ENCODE measurements around the gene ATG4D.

DNA sequence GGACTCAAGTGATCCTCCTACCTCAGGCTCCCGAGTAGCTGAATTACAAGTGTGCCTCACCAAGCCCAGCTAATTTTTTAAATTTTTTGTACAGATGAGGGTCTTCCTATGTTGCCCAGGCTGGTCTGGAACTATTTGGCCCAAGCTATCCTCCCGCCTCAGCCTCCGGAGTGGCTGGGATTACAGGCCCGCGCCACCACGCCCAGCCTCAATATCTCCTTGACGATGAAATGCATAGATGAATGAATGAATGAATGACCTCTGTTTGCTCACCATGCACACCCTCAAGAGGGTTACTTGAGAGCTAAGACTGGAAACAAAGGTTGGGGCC lies 58.3 kb downstream of the ATG4D start:
- TF ChIP-seq, protein P1, sequence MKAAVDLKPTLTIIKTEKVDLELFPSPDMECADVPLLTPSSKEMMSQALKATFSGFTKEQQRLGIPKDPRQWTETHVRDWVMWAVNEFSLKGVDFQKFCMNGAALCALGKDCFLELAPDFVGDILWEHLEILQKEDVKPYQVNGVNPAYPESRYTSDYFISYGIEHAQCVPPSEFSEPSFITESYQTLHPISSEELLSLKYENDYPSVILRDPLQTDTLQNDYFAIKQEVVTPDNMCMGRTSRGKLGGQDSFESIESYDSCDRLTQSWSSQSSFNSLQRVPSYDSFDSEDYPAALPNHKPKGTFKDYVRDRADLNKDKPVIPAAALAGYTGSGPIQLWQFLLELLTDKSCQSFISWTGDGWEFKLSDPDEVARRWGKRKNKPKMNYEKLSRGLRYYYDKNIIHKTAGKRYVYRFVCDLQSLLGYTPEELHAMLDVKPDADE (IDR thresholded peaks at IDR 0.05), result no peak
- TF ChIP-seq, protein P2, sequence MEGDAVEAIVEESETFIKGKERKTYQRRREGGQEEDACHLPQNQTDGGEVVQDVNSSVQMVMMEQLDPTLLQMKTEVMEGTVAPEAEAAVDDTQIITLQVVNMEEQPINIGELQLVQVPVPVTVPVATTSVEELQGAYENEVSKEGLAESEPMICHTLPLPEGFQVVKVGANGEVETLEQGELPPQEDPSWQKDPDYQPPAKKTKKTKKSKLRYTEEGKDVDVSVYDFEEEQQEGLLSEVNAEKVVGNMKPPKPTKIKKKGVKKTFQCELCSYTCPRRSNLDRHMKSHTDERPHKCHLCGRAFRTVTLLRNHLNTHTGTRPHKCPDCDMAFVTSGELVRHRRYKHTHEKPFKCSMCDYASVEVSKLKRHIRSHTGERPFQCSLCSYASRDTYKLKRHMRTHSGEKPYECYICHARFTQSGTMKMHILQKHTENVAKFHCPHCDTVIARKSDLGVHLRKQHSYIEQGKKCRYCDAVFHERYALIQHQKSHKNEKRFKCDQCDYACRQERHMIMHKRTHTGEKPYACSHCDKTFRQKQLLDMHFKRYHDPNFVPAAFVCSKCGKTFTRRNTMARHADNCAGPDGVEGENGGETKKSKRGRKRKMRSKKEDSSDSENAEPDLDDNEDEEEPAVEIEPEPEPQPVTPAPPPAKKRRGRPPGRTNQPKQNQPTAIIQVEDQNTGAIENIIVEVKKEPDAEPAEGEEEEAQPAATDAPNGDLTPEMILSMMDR (conservative IDR thresholded peaks at IDR 0.05; ENCODE audit: low read depth in 2 of 2), result no peak
- TF ChIP-seq REST (IDR thresholded peaks at IDR 0.05; ENCODE audit: unreplicated experiment), result no peak
- no peak for TF ChIP-seq EZH2 (IDR thresholded peaks at IDR 0.05; ENCODE audit: low read depth, unreplicated experiment)
- no peak for TF ChIP-seq POLR2AphosphoS5 (IDR thresholded peaks at IDR 0.05; ENCODE audit: low read depth)
- TF ChIP-seq ZNF331 (CRISPR knock-in tag; IDR thresholded peaks at IDR 0.05; ENCODE audit: low read depth), result no peak
- no peak for TF ChIP-seq JUNB (IDR thresholded peaks at IDR 0.05; ENCODE audit: unreplicated experiment)
- no peak for TF ChIP-seq EZH2phosphoT487 (IDR thresholded peaks at IDR 0.05; ENCODE audit: unreplicated experiment)
- no peak for TF ChIP-seq NANOG (IDR thresholded peaks at IDR 0.05; ENCODE audit: borderline replicate concordance)

Data from GM23338 (cell line).